WERI-Rb-1 (cell line): Measurements from ENCODE around the gene RASSF8.

Source experiments
- DNase-seq: peaks from one replicate; pipeline ENCODE4 v3.0.0-alpha.2; 2020
- H3K27ac ChIP-seq: fragments of 250-450 bp; sonication (Bioruptor Pico); 2 replicates; pipeline ENCODE4 v1.5.1; 2020; ENCODE audit warnings: mild to moderate bottlenecking, moderate library complexity
- H3K27me3 ChIP-seq: fragments of 250-450 bp; sonication (Bioruptor Pico); 2 replicates; pipeline ENCODE4 v1.5.1; 2021; ENCODE audit warnings: mild to moderate bottlenecking, low read depth, moderate library complexity; ENCODE audit not compliant: insufficient read depth, severe bottlenecking
- H3K36me3 ChIP-seq: fragments of 250-450 bp; sonication (Bioruptor Pico); 2 replicates; pipeline ENCODE4 v1.5.1; 2020; ENCODE audit warnings: mild to moderate bottlenecking, moderate library complexity
- H3K4me3 ChIP-seq: 2 replicates; pipeline ENCODE4 v1.5.1; 2011; ENCODE audit warnings: low read depth, mild to moderate bottlenecking, control low read depth, low read length
- H3K9me3 ChIP-seq: fragments of 250-450 bp; sonication (Bioruptor Pico); 2 replicates; pipeline ENCODE4 v1.5.1; 2021; ENCODE audit warnings: mild to moderate bottlenecking, moderate library complexity; ENCODE audit not compliant: severe bottlenecking
- CTCF ChIP-seq: IDR thresholded peaks from 2 replicates; pipeline ENCODE4 v1.5.1; 2011; ENCODE audit warnings: low read depth, mild to moderate bottlenecking, control low read depth, inconsistent platforms, low read length

RASSF8 gene

GRCh38 chr12:25957793-25958427, 572 bp upstream of the RASSF8 start:
- TF ChIP-seq CTCF: no peak
- DNase-seq: no peak
- Histone ChIP-seq H3K4me3 (peak overlapping the region; percentile 72), H3K27ac (peak overlapping the region; percentile 88), H3K36me3 (no peaks in the 10 kb centered on the region; the same call in none of the 2 replicates), H3K9me3 (no peaks in the 10 kb centered on the region), H3K27me3 (no peaks in the 10 kb centered on the region)

GRCh38 chr12:25959071-25959961, 834 bp downstream of the RASSF8 start:
- H3K4me3 ChIP-seq: peak overlapping the region; percentile 93
- H3K9me3 ChIP-seq: no peaks in the 10 kb centered on the region
- peak; percentile 53 for DNase-seq
- H3K27ac ChIP-seq: peak overlapping the region; percentile 77
- H3K36me3 ChIP-seq: no peaks in the 10 kb centered on the region; the same call in none of the 2 replicates
- TF ChIP-seq CTCF: no peak
- no peaks in the 10 kb centered on the region for H3K27me3 ChIP-seq

- Histone ChIP-seq H3K36me3 (no peaks in the 10 kb centered on the region; the same call in none of the 2 replicates), H3K27me3 (no peaks in the 10 kb centered on the region), H3K27ac (no peak overlapping the region), H3K9me3 (no peaks in the 10 kb centered on the region), H3K4me3 (peak overlapping the region; percentile 93)
- peak; percentile 46; the same call in 1 of the 2 replicates for TF ChIP-seq CTCF
- DNase-seq: peak; percentile 20
Observed at GRCh38 chr12:25960143-25960542, 1.7 kb downstream of the RASSF8 start.

GRCh38 chr12:25960961-25961360, 2.5 kb downstream of the RASSF8 start:
- no peaks in the 10 kb centered on the region for H3K27me3 ChIP-seq
- TF ChIP-seq CTCF: no peak
- H3K4me3 ChIP-seq: no peak overlapping the region
- H3K36me3 ChIP-seq: no peaks in the 10 kb centered on the region; the same call in none of the 2 replicates
- no peaks in the 10 kb centered on the region for H3K9me3 ChIP-seq
- no peak overlapping the region for H3K27ac ChIP-seq
- no peak for DNase-seq

GRCh38 chr12:25962932-25963525, 4.5 kb downstream of the RASSF8 start:
- Histone ChIP-seq H3K27ac (no peak overlapping the region), H3K4me3 (no peak overlapping the region), H3K36me3 (no peaks in the 10 kb centered on the region; the same call in none of the 2 replicates), H3K27me3 (no peaks in the 10 kb centered on the region), H3K9me3 (no peaks in the 10 kb centered on the region)
- no peak for TF ChIP-seq CTCF
- DNase-seq: no peak
